Hematopoietic multipotent progenitor cell (in vitro differentiated cells): ENCODE data around the gene TMEM60. TPM values are rescaled to one million over a fixed set of nuclear protein-coding genes. Genes with fewer than 3 reads are reported as not detected.

Source experiments
- total RNA-seq: library from RNA; depleted of rRNA; stranded (reverse); fragments of >200 nt; gene quantifications from one replicate; pipeline ENCODE4 v1.2.3, GENCODE V29; 2012

The TMEM60 gene
- total RNA-seq, 1 donor, result 6.2 TPM

Other genes with a start within 250 kb of the TMEM60 start
- gene RSBN1L, start 102.0 kb downstream of the TMEM60 start, total RNA-seq, result 17.0 TPM
- 4.3 TPM for gene PHTF2, start 339 bp upstream of the TMEM60 start, total RNA-seq